8988T (cell line): Measurements from ENCODE around the gene TOX3.

ENCODE experiments used
- DNase-seq: peaks from one replicate; pipeline ENCODE4 v3.0.0; 2011

Gene TOX3

DNA sequence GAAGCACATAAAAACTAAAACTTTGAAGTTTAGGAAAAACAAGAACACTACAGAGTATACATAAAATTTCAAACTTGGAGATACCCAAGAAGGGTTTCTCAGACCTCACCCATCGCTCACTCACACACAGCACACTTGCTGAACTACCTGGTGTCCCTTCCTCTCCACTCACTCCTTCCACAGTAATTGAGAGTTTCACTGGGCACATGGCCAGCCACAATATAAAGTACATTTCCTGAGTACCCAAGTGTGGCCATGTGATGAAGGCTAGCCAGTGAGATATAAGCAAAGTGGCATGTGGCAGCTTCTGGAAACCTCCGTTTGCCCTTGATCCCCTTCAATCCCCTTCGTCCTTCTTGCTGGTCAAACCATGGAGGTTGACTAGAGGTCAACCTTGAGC, 11.9 kb downstream of the TOX3 start:
- DNase-seq: no peak

DNA sequence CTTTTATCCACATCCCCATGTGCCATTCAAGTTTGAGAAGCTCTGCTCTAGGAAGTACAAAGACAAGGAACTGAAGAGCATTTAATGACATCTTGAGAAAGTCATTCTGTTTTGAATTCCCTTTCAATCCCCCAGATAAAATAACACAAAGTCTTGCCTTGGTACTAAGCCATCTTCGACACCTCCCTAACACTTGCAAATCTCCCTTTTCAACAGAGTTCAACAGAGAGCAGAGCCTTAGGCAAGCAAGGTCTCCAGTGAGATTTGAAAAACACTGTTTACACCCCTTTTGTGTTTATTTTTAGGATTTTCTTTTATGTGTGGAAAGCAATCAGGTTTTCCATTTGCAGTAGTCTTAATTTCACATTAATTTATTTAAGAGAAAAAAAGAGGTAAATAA, 13.6 kb downstream of the TOX3 start:
- no peak for DNase-seq

DNA sequence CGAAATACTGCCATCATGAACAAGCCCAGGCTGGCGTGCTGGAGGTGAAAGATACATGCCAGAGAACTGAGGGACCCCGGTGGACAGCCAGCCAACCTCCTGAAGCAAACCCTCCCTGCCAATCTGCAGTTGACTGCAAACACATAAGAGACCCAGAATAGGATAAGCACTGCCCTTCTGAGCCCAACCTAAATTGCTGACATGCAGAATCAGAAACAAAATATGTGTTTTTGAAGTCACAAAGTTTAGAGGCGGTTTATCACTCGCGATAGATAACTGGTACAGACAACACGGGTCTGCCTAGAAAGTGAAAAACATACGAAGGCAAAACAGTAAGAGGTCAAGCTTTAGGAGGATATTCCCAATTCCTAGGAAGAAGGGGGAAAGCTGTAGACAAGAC, 14.6 kb downstream of the TOX3 start:
- no peak for DNase-seq

DNA sequence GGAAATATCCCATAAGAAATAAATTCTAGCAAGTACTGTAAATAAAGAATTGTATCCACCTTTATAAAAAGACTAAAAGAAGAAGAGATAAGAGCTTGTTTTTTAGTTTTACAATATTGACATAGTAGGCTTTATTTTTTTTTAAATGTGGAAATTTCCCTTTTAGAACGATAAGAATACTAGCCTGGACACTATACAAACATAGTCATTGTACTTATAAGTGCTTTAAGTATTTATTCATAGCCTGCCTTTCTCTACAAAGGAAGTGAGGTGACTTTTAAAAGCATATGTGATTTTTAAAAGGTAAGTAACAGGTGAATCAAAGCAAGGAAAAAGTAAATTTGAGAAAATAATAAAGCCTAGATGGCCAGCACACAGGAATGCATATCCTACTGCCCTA, 17.7 kb downstream of the TOX3 start:
- no peak for DNase-seq

DNA sequence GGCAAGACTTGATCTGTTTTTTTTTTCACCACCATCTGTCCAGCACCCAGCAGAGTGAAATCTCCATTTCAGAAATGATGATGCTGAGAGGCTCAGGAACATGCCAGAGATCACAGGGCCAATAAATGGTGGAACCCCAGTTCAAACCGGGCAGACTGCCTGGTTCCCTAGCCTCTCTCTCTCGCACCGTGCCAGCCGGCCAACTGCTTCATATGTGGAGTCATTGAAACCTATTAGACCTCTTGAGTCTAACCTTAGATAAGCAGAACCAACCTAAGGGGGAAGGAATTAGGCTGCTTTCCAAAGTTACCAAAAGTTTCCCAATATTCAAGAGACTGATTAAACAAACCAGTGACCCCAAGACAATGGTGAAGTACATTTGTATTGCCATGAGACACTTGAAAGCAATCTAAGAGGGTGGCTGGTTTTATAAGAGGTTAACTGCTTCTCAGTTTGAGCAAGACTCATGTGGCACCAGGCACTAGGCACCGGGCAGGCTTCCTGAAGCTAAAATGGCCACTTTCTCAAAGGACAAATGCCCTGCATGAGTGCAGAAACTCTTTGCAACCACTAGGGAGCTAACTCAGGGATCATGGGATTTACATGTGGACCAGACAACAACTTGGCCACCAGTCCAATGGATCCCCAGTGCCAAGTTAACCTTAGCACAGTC, 18.4 kb downstream of the TOX3 start:
- no peak for DNase-seq

DNA sequence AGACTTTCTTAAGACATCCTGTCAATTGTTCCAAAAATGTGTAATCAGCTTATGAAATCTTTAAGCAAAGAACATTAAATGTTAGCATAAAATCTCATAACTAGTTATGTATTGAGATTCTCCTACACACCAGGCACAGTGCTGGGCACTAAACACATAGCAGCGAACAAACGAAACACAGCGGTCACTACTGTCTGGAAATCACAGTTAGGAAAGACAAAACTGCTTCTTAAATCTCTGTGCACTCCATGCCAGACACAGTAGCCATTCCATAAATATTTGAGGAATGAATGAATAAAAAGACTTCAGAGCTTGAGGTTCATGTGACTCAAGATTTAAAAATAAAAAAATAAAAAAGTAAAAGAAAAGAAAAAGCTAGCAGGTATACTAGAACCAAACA, 20.1 kb downstream of the TOX3 start:
- no peak for DNase-seq

DNA sequence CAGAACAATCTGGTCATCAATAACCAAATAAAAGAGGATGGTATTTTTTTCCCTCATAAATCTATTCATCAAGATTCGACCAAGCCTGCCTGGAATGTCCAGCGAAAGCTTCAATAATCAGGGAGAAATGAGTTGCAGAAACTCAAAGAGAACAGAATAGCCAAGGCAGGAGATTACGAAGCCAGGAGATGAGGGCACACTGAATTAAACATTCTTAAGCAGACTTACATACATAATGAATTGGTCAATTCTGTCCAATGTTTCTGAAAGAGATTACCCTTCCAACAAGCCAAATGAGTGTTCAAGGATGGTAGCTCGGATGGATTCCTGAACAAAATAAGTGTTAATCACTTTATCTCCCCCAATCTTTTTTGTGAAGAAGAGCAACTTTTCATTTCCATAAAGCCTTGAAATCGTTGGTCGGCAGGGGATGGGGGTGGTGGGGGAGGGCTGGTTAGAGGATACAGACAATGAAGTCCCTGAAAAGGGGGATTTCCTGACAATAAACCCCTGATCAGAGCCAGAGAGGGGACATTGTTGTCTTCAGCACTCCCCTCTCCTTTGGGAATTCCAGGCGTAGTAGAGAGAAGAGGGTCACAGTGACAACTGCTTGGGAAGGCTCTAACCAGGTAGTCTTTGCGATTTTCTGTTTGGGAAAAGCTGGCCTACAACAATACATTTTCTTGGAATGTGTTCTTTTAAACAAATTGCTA, 20.7 kb downstream of the TOX3 start:
- DNase-seq: no peak

DNA sequence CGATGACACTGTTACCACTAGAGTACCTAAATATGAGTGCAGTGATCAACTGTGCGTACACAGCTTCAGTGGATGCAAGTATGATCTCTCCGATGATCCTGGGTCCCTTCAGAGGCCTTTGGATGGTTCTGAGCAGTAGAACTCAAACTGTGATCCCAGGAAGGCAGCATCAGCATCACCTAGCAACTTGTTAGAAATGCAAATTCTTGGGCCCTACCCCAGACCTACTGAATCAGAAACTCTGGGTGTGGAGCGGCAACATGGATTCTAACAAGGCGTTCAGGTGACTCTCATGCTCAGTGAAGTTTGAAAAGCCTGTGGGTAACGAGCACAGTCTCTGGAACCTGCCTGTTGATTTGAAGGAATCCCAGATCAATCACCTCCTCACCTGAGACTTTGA, 25.4 kb downstream of the TOX3 start:
- no peak for DNase-seq

DNA sequence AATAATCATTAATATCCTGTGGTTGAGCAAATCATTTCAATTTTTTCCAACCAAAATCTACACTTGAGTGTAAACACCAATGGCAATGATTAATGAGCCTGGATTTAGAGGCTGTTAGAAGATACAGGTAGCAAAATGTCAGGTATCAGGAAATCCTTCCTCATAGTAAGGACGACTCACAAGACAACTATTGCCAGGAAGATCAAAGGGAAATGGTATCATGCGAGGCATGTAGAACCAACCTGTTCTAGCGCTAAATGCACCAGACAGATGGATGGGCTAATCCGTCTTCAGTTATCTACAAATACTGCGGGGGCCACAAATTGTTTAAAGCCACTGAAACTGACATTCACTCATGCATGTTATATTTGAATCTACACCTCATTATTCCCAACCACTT, 28.1 kb downstream of the TOX3 start:
- no peak for DNase-seq

DNA sequence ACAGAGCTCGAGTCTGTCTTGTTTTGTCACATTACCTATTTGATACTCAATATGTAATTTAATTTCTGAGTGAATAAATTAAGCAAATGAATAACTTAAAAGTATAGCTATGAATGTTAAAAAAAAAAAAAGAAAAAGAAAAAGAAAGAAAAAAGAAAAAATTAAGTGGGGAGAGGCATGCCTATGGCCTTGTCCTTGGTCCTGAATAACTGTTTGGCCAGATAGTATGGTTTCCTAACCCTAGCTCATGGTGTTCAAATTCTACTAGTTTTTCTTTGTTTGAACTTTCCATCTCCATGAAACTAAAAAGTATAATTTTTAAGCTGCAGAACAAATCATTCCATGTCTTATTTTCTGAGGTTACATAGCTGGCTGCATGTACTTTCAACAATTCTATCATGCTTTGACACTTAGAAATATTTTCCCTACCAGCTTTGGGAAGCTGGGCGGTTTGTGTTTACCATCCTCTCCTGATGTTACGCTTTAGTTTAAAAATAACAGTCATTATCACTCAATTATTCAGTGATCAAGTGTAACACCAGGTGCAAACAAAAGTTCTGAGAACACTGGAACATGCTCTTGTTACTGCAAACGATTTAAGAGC, 31.8 kb downstream of the TOX3 start:
- DNase-seq: no peak

DNA sequence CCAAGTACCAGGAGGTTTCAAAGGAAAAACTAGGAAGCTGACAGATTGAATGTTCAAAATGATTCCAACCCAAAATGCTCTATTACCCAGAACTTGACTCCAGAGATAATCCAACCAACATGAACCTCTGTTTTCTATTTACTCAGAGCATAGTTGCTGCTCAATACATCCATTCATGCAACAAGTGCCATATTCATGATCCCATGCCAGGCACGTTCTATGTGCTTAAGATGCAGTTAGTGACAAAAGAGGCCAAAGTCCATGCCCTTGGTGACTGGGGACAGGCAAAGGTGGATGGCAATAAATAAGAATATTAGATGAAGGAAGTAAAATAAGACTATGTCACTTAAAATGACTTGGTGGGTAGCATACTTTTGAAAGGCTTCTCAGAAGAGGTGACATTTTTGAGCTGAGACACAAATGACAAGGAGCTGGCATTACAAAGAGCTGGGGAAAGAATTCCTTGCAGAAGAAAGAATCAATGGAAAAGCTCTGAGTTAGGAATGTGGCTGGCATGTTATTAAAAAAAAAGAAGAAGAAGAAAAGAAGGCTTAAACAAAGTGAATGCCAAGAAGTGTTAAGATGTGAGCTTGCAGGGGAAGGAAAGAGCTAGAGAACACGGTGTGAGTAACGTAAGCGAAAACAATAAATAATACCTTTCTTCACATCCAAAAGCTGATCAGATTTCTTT, 34.5 kb downstream of the TOX3 start:
- DNase-seq: no peak

DNA sequence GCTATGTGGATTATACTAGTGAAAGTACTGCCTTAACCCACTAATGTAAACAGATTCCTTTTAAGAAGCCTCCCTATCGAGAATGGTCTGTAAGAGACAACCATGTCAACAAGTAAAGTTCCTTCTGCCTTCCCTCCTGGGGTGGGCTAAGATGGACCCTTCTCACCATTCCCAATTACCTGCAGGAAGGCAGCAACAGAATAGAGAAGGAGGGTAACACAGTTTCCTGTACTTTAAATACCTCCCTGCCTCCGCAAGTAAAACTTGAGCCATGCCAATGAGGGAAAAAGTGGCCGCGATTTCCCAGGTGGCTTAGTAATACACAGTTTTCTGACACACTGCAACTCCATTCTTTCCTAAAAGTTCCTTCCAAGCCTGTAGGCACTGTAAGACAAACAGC, 45.2 kb downstream of the TOX3 start:
- no peak for DNase-seq

DNA sequence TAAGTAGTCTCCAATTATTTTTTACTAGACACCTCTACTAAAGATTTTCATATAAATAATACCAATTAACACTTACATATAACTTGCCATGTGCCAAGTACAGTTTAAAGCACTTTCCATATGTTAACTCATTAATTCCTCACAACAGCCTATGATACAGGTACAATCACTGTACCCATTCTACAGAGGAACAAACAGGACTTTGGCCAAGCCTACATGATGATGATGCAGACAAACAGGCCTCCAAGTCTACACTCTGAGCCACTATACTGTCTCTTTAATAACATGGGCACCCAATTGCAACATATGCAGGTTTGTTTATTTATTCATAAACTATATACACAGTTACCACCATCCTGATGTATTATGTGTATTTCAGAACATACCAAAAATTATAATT, 46.0 kb downstream of the TOX3 start:
- DNase-seq: no peak

DNA sequence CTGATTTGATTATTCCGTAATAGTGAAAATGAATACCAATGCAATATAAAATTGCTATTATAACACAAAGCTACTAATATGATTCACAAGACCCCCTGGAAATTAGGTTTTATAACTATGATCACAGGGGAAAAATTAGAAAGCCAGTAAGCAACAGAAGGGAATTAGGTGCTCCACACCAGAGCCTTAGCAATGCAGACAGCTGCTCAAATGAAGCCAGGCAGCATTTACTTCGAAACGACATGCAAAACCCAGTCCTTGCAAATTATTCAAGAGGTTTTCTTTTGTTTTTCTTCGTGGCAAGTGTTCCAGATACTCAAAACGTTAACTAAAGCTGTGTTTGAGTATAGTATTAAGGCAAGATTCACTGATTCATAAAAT, 47.9 kb downstream of the TOX3 start:
- no peak for DNase-seq

DNA sequence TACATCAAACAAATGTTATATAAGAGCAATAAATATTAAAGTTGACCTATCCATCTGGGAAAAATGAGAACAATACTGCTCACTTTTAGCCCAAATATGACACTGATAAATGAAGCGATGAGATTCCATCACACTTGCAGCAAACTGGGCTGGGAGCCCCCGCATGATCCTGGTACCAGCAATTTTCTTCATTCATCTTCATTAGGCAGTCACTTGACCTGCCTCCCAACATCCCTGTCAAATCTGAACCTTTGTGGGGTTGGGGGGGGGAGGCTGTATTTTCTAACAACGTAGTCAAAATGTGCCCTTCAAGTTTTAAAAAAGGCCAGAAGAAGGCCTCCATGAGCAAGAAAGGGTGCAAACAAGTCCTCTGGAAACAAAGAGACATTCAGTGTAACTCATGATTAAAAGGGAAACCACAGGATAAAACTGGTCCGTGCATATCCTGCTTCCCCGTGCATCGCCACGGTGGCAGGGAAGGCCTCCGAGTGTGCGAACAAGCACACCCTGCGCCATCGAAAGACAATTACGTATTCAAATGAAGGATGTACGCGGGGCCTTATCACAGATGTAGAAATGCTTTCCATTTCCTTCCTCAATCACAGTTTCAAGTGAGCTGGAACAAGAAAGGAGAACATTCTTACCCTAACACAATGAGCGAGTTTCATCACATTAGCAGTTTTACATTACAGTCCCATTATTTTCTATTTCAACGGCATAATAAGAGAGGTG, 48.4 kb downstream of the TOX3 start:
- no peak for DNase-seq

DNA sequence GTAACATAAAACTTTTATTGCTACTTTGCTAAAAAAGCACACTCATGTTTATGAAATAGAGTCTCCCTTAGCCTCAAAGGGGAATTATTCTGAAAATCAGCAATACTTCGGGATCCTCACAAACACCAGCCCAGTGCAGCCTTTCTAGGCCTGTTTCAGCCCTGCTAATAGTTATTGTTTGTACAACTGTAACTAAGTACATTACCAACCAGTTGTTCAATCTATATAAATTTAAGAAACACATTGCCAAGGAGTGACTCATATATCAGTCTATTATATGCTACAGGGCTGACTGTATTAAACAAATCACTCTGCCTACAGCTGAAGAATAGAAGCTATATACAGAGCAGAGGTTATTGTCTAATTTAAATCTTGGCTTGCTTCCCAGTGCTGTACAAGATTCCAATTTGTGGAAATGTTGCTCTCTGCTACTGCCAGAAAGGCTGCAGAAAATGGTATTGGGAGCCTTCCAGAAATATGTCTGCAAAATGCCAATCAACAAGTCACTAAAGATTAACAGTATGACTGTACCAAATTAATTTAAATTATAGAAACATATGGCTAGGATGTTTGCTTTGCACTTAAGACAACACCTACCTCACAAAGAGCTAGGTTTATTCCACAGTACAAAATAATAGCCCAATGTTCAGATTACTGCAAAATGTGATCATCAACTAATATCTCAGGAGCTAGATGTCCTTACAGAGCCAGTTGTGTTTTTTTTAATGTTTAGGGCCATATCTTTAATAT, 49.7 kb downstream of the TOX3 start:
- no peak for DNase-seq

DNA sequence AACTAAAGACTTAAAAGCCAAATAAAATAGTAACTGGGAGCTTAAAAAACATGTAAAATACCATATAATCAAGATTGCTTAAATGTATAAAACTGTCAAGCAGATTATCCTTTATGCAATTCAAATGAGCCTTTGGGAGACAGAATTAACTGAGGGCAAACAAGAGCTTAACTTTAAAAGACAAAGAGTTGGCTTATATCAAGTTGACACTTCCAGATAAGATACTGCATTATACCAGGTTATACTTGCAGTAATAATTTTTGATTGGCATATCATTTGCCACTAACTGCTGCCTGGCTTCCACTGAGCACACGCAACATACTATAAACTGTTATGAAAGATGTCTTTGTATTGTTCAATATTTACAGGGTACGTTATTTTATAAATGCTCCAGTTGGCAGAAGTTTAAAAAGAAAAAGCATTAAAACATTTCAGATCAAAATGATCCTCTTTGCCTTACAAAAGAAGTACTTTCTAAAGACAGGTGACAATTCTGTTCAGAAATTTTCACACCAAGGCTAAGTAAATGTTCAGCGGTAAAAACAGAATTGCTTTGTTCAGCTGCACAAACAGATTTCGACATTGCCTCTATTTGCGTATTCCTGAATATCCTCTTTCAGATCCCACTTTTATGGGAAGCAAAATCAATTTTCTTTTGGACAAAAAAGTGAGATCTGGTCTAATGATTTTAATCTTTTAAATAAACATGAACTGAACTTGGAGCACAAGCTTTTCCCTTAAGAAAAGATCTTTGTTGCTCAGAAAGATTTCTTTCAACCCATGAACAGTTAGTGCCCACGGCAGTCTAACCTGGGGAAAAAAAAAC, 50.7 kb downstream of the TOX3 start:
- DNase-seq: no peak

DNA sequence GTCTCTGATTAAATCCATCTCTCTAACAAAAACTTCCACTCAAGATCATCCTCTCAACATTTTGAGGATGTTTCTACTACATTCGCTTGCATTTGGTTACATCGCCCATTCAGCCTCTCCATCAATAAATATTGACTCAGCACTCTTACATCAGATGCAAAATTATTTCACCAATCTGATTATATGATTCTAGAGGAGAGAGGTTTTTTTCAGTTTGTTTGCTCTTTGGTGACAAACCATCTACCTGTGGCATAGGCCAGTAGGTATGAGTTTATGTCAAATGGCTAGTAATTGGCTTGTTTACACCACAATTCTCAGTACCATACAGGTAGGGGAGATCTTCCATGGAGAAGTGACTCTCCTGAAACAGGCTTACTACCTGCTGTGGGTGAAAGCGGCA, 52.3 kb downstream of the TOX3 start:
- no peak for DNase-seq

DNA sequence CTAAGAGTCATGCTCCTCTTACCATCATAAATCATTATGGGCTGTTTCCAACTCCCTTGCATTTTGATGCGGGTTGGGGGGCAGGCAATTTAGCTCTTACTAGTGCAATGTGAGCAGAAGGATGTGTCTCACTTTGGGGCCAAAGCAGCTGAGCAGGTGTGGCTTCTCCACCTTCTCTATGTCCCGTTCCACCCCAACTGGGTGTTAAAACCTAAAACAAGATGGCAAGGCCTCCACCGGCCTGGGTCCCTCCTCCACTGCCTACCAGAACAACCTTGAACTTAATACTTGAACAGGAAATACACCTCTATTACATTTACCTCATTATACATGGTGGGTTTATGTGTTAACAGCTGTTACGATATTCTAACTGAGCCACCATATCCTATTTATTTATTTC, 52.8 kb downstream of the TOX3 start:
- no peak for DNase-seq

DNA sequence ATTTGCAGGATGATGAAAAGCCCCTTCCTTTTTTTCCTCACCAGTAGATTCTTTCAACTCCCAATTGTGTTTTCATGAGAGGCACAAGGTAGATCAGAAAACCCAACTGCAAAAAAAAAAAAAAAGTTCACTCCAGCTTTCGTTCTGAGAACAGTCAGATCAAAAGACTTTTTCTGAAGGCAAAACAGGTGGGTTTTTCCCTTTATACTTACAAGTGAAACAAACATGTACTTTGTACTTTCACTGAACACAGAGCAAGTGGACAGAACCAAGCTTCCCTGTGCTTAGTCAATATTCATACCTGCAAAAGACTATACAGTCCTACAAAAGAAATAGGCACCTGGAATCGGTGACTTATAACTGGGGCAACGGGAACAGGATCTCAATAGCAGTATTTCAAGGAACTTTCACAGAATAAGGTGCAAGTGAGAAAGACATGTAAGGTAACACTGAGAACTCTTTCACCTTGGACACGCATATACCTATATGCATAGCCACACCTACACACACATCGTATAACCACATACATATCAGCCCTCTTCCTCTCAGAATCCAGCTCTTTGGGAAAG, 54.1 kb downstream of the TOX3 start:
- no peak for DNase-seq

DNA sequence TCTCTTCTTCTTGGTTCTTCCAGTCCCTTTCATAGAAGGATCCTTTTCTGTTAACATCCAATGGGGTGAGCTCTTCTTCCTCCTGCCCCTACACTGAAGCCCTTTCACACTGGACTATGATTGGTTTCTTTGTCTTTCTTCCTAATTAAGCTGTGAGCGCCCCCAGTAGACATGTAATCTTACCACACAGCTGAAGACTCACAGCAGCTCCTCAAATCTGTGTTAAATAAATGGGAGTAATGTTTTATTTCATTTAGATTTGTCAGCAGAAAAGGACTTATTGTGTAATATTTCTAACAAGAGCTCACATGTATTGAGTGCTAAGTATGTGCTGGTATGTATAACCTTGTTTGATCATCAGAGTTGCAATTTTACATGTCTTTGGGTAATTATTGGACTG, 55.7 kb downstream of the TOX3 start:
- no peak for DNase-seq
